Brain microvascular endothelial cell (primary cell): ENCODE measurements around the gene GPAM.
"Not testable (repeated sequence)": the region's sequence is repeated elsewhere in the genome, so short reads cannot be mapped to it uniquely, and the experiment has no call there.

ENCODE experiments used
- DNase-seq: peaks from one replicate; pipeline ENCODE4 v3.0.0-alpha.2; 2020
- H3K27ac ChIP-seq: fragments of 250-450 bp; sonication (Bioruptor Pico); 2 replicates; pipeline ENCODE4 v1.5.1; 2020; ENCODE audit warnings: mild to moderate bottlenecking, moderate library complexity
- H3K27me3 ChIP-seq: fragments of 250-450 bp; sonication (Bioruptor Pico); replicated peaks from 2 replicates; pipeline ENCODE4 v1.5.1; 2020; ENCODE audit warnings: mild to moderate bottlenecking
- H3K36me3 ChIP-seq: fragments of 250-450 bp; sonication (Bioruptor Pico); replicated peaks from 2 replicates; pipeline ENCODE4 v1.5.1; 2020; ENCODE audit warnings: mild to moderate bottlenecking
- H3K4me3 ChIP-seq: 2 replicates; pipeline ENCODE4 v1.5.1; 2011; ENCODE audit warnings: low read depth, mild to moderate bottlenecking, control low read depth, low read length, moderate library complexity
- in situ Hi-C: cut with HindIII; loops from 2 replicates; pipeline ENCODE4 v1.10.0; 2017; ENCODE audit warnings: low sequenced_read_pairs, low pct_ligation_motif_present
- TF ChIP-seq, protein P1 (sequence below): IDR thresholded peaks from 2 replicates; pipeline ENCODE4 v1.5.1; 2011; ENCODE audit warnings: low read depth, mild to moderate bottlenecking, moderate library complexity, low read length, control low read depth, inconsistent platforms; ENCODE audit errors: missing control alignments

Gene GPAM

DNA sequence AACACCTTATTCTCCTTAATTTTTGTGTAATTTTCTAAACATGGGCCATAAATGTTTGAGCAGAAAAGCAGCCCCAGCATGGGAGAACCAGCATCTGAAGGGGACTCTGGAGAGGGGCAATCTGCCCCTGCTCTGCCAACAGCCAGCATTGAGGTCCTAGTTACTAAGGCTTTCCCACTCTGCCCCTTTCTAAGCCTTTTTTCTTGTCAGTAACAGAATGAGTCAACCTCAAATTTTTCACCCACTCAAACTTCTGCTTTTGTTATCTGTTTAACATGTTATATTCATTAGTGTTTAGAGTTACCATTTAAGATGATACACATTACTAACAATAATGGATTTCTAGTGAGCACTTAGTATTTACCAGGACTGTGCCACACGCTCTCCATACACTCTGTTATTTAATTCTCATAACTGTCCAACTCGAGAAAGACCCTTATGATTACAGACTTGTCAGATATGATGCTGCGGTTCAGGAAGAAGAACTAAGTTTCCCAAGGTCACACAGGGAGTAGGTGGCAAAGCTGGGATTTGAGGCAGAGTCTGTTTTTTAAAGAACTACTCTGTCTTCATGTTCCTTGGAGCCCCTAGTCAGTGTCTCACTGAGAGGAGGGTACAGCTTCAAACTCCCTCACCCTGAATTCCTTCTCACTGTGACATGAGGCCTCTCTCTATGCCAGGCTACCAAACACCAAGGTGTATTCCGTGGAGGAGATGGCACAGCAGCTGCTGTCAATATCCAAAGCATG, 19.9 kb upstream of the GPAM start:
- no peak overlapping the region for H3K4me3 ChIP-seq
- in situ Hi-C loops = no loop called here
- no peaks in the 10 kb centered on the region for H3K27me3 ChIP-seq
- H3K27ac ChIP-seq = no peak overlapping the region
- DNase-seq = no peak
- TF ChIP-seq, protein P1, sequence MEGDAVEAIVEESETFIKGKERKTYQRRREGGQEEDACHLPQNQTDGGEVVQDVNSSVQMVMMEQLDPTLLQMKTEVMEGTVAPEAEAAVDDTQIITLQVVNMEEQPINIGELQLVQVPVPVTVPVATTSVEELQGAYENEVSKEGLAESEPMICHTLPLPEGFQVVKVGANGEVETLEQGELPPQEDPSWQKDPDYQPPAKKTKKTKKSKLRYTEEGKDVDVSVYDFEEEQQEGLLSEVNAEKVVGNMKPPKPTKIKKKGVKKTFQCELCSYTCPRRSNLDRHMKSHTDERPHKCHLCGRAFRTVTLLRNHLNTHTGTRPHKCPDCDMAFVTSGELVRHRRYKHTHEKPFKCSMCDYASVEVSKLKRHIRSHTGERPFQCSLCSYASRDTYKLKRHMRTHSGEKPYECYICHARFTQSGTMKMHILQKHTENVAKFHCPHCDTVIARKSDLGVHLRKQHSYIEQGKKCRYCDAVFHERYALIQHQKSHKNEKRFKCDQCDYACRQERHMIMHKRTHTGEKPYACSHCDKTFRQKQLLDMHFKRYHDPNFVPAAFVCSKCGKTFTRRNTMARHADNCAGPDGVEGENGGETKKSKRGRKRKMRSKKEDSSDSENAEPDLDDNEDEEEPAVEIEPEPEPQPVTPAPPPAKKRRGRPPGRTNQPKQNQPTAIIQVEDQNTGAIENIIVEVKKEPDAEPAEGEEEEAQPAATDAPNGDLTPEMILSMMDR = no peak
- no peaks in the 10 kb centered on the region for H3K36me3 ChIP-seq

DNA sequence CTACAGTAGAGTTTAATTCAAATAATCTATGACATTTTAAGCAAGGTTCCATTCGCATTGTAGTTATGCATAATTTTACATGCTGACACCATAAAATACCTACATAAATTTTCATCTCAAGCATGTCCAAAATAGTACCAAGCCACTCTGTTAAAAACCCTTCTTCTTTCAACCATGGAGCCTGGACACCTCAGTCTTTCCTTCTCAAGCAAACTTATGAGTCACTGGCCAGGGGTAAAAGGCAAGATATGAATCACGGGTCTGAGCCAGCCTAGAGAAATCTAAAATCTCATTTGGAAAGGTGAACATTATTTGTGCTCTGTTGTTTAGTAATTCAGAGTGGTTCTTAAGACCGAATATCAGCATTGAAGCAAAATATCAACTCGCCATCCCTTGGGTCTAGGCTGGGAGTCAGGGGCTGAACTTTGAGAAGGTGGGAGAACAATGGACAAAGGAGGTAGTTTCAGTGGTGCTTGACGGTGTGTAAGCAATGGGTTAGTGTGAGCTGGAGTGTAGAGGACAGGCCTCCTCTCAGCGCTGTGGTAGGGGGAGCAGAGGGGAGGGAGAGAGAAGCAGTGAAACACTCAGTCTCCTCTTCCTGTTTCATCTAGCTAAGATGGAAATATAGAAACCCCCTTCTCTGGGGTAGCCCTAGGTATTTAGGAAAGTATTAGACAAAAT, 19.1 kb upstream of the GPAM start:
- Histone ChIP-seq H3K27me3 (no peaks in the 10 kb centered on the region), H3K27ac (no peak overlapping the region), H3K36me3 (no peaks in the 10 kb centered on the region), H3K4me3 (no peak overlapping the region)
- TF ChIP-seq, protein P1 = no peak
- in situ Hi-C loops = no loop called here
- peak; percentile 22 for DNase-seq

DNA sequence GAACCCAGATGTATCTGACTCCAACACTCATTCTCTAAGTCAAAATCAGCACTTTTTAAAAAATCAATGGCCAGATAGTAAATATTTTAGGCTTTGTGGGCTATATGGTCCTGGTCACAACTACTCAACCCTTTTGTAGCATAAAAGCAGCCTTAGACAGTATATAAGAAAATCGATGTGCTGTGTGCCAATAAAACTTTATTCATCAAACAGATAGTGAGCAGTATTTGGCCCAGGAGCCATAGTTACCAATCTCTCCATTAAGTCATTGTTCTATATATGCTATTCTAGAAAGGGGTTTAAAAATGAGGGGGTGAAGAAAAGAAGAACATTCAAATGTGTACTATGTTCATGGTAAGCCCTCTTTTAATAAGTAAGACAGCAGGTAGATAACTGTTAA, 18.5 kb upstream of the GPAM start:
- in situ Hi-C loops = no loop called here
- DNase-seq = no peak
- Histone ChIP-seq H3K27ac (no peak overlapping the region), H3K36me3 (no peaks in the 10 kb centered on the region), H3K27me3 (no peaks in the 10 kb centered on the region), H3K4me3 (no peak overlapping the region)
- TF ChIP-seq, protein P1 = no peak

DNA sequence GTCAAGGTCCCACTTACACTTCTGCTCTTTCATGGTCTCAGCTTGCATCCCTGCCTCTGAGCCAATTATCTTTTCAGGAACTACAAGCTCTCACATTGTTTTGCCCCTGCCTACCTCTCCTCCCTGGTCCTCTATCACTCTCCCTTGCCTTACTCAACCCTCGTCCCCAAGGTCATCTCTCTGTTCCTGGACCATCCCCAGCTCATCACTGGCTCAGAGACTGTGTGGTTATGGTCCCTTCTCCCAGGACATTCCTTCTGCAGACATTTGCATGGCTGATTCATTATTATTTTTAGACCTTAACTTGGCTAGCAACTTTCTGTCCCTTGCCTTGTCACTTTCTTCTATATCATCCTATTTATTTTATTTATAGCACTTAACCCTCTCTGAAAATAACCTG, 17.8 kb upstream of the GPAM start:
- H3K36me3 ChIP-seq = no peaks in the 10 kb centered on the region
- DNase-seq = no peak
- TF ChIP-seq, protein P1 = no peak
- no peak overlapping the region for H3K27ac ChIP-seq
- H3K4me3 ChIP-seq = no peak overlapping the region
- in situ Hi-C loops = no loop called here
- no peaks in the 10 kb centered on the region for H3K27me3 ChIP-seq

DNA sequence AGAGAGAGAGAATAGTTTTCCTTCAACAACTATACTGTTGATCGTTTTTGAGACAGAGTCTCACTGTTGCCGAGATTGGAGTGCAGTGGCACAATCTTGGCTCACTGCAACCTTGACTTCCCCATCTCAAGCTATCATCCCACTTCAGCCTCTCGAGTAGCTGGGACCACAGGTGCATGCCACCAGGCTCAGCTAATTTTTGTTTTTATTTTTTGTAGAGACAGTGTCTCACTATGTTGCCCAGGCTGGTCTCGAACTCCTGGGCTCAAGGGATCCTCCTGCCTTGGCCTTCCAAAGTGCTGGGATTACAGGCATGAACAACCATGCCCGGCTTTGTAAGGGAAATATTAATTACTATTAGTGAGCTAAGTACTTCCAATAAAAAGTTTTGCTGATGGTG, 16.7 kb upstream of the GPAM start:
- H3K27ac ChIP-seq, H3K4me3 ChIP-seq, H3K36me3 ChIP-seq, in situ Hi-C loops, H3K27me3 ChIP-seq, DNase-seq: not testable (repeated sequence)

DNA sequence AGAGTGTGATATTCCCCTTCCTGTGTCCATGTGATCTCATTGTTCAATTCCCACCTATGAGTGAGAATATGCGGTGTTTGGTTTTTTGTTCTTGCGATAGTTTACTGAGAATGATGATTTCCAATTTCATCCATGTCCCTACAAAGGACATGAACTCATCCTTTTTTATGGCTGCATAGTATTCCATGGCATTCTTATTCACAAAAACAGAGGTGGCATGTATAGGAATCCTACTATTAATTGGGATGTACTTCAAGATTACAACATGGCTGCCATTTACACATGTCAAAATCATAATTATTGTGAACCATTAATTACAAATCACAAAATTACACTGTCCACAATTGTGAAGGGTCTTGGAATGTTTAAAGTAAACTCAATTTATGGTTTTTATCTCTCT, 14.1 kb upstream of the GPAM start:
- in situ Hi-C loops, H3K27ac ChIP-seq, DNase-seq, H3K27me3 ChIP-seq, H3K36me3 ChIP-seq, H3K4me3 ChIP-seq: not testable (repeated sequence)
